Measurements from ENCODE around the gene GMEB1. TPM values are rescaled to one million over a fixed set of nuclear protein-coding genes. Genes with fewer than 3 reads are reported as not detected.
"Not testable (repeated sequence)": the region's sequence is repeated elsewhere in the genome, so short reads cannot be mapped to it uniquely, and the experiment has no call there.

Gene GMEB1
- total and polyA plus RNA-seq, 2 experiments from 2014 or later: 13.3 to 20.2 TPM

DNA sequence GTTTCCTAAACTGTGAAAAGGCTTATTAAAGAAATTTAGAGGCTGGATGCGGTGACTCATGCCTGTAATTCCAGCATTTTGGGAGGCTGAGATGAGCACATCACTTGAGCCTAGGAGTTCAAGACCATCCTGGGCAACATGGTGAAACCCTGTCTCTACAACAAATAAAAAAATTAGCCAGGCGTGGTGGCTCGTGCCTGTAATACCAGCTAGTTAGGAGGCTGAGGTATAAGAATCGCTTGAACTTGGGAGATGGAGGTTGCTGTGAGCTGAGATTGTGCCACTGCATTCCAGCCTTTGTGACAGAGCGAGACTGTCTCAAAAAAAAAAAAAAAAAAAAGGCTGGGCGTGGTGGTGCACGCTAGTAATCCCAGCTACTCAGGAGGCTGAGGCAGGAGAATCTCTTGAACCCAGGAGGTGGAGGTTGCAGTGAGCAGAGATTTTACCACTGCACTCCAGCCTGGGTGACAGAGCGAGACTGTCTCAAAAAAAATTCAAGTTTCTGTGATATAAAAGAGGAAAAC is 82.2 kb downstream of the GMEB1 start:
- H3K4me1 Mint-ChIP-seq: peaks cover 29% of the 10 kb centered on the region
- H3K36me3 Mint-ChIP-seq (ENCODE audit: low read depth): peaks cover 64% of the 10 kb centered on the region
- H3K4me2 ChIP-seq; ATAC-seq; H3K9me3 Mint-ChIP-seq; H2AFZ ChIP-seq; H3K27me3 ChIP-seq (ENCODE audit: insufficient read depth); H3K4me3 ChIP-seq; H3K27me3 Mint-ChIP-seq (ENCODE audit: insufficient read depth, low read depth, poor library complexity); H3K27ac Mint-ChIP-seq; DNase-seq (ENCODE audit: low spot score); H3K4me3 Mint-ChIP-seq; H3K9me2 ChIP-seq (ENCODE audit: insufficient read depth): not testable (repeated sequence)
- Histone ChIP-seq H3F3A (replicated peaks; ENCODE audit: low read depth) (peaks cover 20% of the 10 kb centered on the region; the same call in 1 of the 2 replicates), H3K36me3 (ENCODE audit: insufficient read depth) (peaks cover 23% of the 10 kb centered on the region), H3K79me2 (replicated peaks; ENCODE audit: insufficient read depth) (peaks cover 100% of the 10 kb centered on the region), H3K27ac (ENCODE audit: low read depth) (0 out of 2 replicates have a peak overlapping the region, but pooled peaks have one; percentile 13), H3K4me1 (ENCODE audit: insufficient read depth) (peaks cover 58% of the 10 kb centered on the region), H4K20me1 (replicated peaks; ENCODE audit: insufficient read depth) (peaks cover 86% of the 10 kb centered on the region)

- Histone ChIP-seq H2AFZ (no peak overlapping the region), H3K27ac (ENCODE audit: low read depth) (0 out of 2 replicates have a peak overlapping the region, but pooled peaks have one; percentile 13), H4K20me1 (replicated peaks; ENCODE audit: insufficient read depth) (peaks cover 86% of the 10 kb centered on the region), H3K79me2 (replicated peaks; ENCODE audit: insufficient read depth) (peaks cover 100% of the 10 kb centered on the region), H3K4me1 (ENCODE audit: insufficient read depth) (peaks cover 59% of the 10 kb centered on the region), H3K27me3 (ENCODE audit: insufficient read depth) (no peaks in the 10 kb centered on the region), H3K9me2 (ENCODE audit: insufficient read depth) (no peaks in the 10 kb centered on the region), H3F3A (replicated peaks; ENCODE audit: low read depth) (peaks cover 25% of the 10 kb centered on the region; the same call in 1 of the 2 replicates), H3K36me3 (ENCODE audit: insufficient read depth) (peaks cover 18% of the 10 kb centered on the region), H3K4me3 (no peak overlapping the region), H3K4me2 (no peak overlapping the region)
- TF ChIP-seq EZH2 (IDR thresholded peaks at IDR 0.05; ENCODE audit: low read depth, unreplicated experiment) (no peak), ZNF331 (CRISPR knock-in tag; IDR thresholded peaks at IDR 0.05; ENCODE audit: low read depth) (no peak), CTCF (conservative IDR thresholded peaks at IDR 0.05; ENCODE audit: low read depth in 2 of 2) (no peak), JUNB (IDR thresholded peaks at IDR 0.05; ENCODE audit: unreplicated experiment) (no peak), POLR2AphosphoS5 (IDR thresholded peaks at IDR 0.05; ENCODE audit: low read depth) (no peak), NANOG (IDR thresholded peaks at IDR 0.05; ENCODE audit: borderline replicate concordance) (no peak)
- TF ChIP-seq, protein P1, sequence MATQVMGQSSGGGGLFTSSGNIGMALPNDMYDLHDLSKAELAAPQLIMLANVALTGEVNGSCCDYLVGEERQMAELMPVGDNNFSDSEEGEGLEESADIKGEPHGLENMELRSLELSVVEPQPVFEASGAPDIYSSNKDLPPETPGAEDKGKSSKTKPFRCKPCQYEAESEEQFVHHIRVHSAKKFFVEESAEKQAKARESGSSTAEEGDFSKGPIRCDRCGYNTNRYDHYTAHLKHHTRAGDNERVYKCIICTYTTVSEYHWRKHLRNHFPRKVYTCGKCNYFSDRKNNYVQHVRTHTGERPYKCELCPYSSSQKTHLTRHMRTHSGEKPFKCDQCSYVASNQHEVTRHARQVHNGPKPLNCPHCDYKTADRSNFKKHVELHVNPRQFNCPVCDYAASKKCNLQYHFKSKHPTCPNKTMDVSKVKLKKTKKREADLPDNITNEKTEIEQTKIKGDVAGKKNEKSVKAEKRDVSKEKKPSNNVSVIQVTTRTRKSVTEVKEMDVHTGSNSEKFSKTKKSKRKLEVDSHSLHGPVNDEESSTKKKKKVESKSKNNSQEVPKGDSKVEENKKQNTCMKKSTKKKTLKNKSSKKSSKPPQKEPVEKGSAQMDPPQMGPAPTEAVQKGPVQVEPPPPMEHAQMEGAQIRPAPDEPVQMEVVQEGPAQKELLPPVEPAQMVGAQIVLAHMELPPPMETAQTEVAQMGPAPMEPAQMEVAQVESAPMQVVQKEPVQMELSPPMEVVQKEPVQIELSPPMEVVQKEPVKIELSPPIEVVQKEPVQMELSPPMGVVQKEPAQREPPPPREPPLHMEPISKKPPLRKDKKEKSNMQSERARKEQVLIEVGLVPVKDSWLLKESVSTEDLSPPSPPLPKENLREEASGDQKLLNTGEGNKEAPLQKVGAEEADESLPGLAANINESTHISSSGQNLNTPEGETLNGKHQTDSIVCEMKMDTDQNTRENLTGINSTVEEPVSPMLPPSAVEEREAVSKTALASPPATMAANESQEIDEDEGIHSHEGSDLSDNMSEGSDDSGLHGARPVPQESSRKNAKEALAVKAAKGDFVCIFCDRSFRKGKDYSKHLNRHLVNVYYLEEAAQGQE (IDR thresholded peaks at IDR 0.05; ENCODE audit: unreplicated experiment): no peak
- no peak overlapping the region for H3K4me3 Mint-ChIP-seq
- H3K36me3 Mint-ChIP-seq (ENCODE audit: low read depth): peaks cover 57% of the 10 kb centered on the region
- DNase-seq (ENCODE audit: low spot score) (no peak), ATAC-seq (no peak)
- no peak overlapping the region for H3K27ac Mint-ChIP-seq
- peaks cover 9% of the 10 kb centered on the region for H3K27me3 Mint-ChIP-seq (ENCODE audit: insufficient read depth, low read depth, poor library complexity)
- H3K9me3 Mint-ChIP-seq: no peaks in the 10 kb centered on the region
- peaks cover 26% of the 10 kb centered on the region for H3K4me1 Mint-ChIP-seq
Measured at GRCh38 chr1:28751315-28752060, 82.9 kb downstream of the GMEB1 start.

All from GM23338 (cell line).